SHP77 treated with DMSO at 0.1 percent for 48 hours (cell line): ENCODE data around the gene CWC27.

Source experiments
- DNase-seq: peaks from one replicate; lab custom pipeline; 2025; lab: John Stamatoyannopoulos, UW

Gene CWC27

GRCh38 chr5:65035211-65036206, 266.8 kb downstream of the CWC27 start:
- DNase-seq, result peak; percentile 81

- DNase-seq, result no peak
These were observed 269.4 kb downstream of the CWC27 start for GRCh38 chr5:65037831-65038815.

GRCh38 chr5:65041296-65042158, 272.8 kb downstream of the CWC27 start:
- DNase-seq, result no peak

GRCh38 chr5:65043843-65044359, 275.2 kb downstream of the CWC27 start:
- no peak for DNase-seq

- no peak for DNase-seq
These were observed 278.5 kb downstream of the CWC27 start for GRCh38 chr5:65047225-65047624.

GRCh38 chr5:65047948-65048690, 279.4 kb downstream of the CWC27 start:
- no peak for DNase-seq

- no peak for DNase-seq
These were observed 281.4 kb downstream of the CWC27 start for GRCh38 chr5:65050140-65050539.

- no peak for DNase-seq
These were observed 282.2 kb downstream of the CWC27 start for GRCh38 chr5:65050826-65051498.

GRCh38 chr5:65055938-65056337, 287.2 kb downstream of the CWC27 start:
- DNase-seq, result no peak

GRCh38 chr5:65059681-65060598, 291.2 kb downstream of the CWC27 start:
- no peak for DNase-seq

GRCh38 chr5:65061250-65061973, 292.7 kb downstream of the CWC27 start:
- no peak for DNase-seq

GRCh38 chr5:65061974-65062353, 293.2 kb downstream of the CWC27 start:
- no peak for DNase-seq

- no peak for DNase-seq
These were observed 293.8 kb downstream of the CWC27 start for GRCh38 chr5:65062469-65063083.

- no peak for DNase-seq
These were observed 296.3 kb downstream of the CWC27 start for GRCh38 chr5:65065001-65065511.

GRCh38 chr5:65066387-65067146, 297.8 kb downstream of the CWC27 start:
- DNase-seq, result no peak

- no peak for DNase-seq
These were observed 298.4 kb downstream of the CWC27 start for GRCh38 chr5:65067147-65067506.
